HCT116 (cell line): Measurements from ENCODE around the gene EPHB4. TPM values are rescaled to one million over a fixed set of nuclear protein-coding genes. Genes with fewer than 3 reads are reported as not detected.

Experiments used
- ATAC-seq: fragments of 200-7000 bp; cut with Tn5 transposase; 2 replicates; pipeline ENCODE4 v1.9.1; 2020; ENCODE audit warnings: mild to moderate bottlenecking, moderate library complexity
- BruUV-seq: library from RNA; stranded (reverse); fragments of 400-500 nt; replicated peaks from 2 replicates; lab custom pipeline; 2021; lab: Mats Ljungman, UMichigan
- CTCF ChIA-PET: fragments of 300-600 bp; sonication (Branson Sonifier 250); formaldehyde crosslinking; loops from one replicate; lab custom pipeline; 2021; ENCODE audit warnings: antibody characterized with exemption; lab: Charles Lee
- POLR2A ChIA-PET: fragments of 300-600, 350-600 bp; sonication (Branson Sonifier 250); formaldehyde crosslinking; loops from one replicate; lab custom pipeline; 2021; ENCODE audit warnings: antibody characterized with exemption; lab: Charles Lee
- RAD21 ChIA-PET, 2 experiments: fragments of 300-600 bp; sonication (Branson Sonifier 250); formaldehyde crosslinking; loops; one replicate each; lab custom pipeline; 2023; ENCODE audit warnings: low total read pairs in 2 of 2; ENCODE audit not compliant: uncharacterized antibody in 2 of 2, unreplicated experiment in 2 of 2, low non-redundant PET in 1 of 2; lab: Charles Lee
- DNase-seq: peaks from one replicate; pipeline ENCODE4 v3.0.0-alpha.2; 2010; ENCODE audit warnings: low read depth, low spot score
- H2AFZ ChIP-seq: fragments of 200-600 bp; shearing (Covaris generic), sonication (generic); 2 replicates; pipeline ENCODE4 v1.6.1; 2017; ENCODE audit warnings: low read depth, mixed run types, mixed read lengths, antibody characterized with exemption, low read length; ENCODE audit not compliant: poor library complexity, severe bottlenecking
- H3K27ac ChIP-seq: 2 replicates; pipeline ENCODE4 v1.5.1; 2012; ENCODE audit warnings: low read depth, low read length
- H3K27me3 ChIP-seq: fragments of 200-600 bp; sonication (generic); 2 replicates; pipeline ENCODE4 v1.6.1; 2016; ENCODE audit warnings: mixed run types, low read length, mixed read lengths; ENCODE audit not compliant: insufficient read depth
- H3K36me3 ChIP-seq, 2 experiments: fragments of 200-500 bp in 1 of 2; fragments of 200-600 bp in 1 of 2; sonication (Bioruptor generic) in 1 of 2; sonication (generic) in 1 of 2; 2 replicates each; pipeline versions ENCODE4 v1.5.1 to v1.6.1; 2014 to 2016; ENCODE audit warnings: low read length in 2 of 2, inconsistent platforms in 1 of 2, mixed read lengths in 1 of 2, mixed run types in 1 of 2; ENCODE audit not compliant: insufficient read depth in 2 of 2, control insufficient read depth in 1 of 2
- H3K4me1 ChIP-seq, 2 experiments: fragments of 200-600 bp in 1 of 2; sonication (generic) in 1 of 2; 2 replicates each; pipeline versions ENCODE4 v1.5.1 to v1.6.1; 2012 to 2017; ENCODE audit warnings: low read length in 2 of 2, inconsistent platforms in 1 of 2, mild to moderate bottlenecking in 1 of 2, mixed read lengths in 1 of 2, mixed run types in 1 of 2, moderate library complexity in 1 of 2; ENCODE audit not compliant: insufficient read depth in 2 of 2, control insufficient read depth in 1 of 2
- H3K4me2 ChIP-seq: fragments of 200-600 bp; sonication (generic); 2 replicates; pipeline ENCODE4 v1.6.1; 2017; ENCODE audit warnings: mixed run types, low read length, mixed read lengths
- H3K4me3 ChIP-seq, 2 experiments: fragments of 200-600 bp in 1 of 2; sonication (generic) in 1 of 2; replicated peaks in 1 of 2; 2 replicates each; pipeline ENCODE4 v1.5.1; 2011 to 2016; ENCODE audit warnings: low read length in 2 of 2, control low read depth in 1 of 2, low read depth in 1 of 2, mild to moderate bottlenecking in 1 of 2, mixed read lengths in 1 of 2, mixed run types in 1 of 2
- H3K79me2 ChIP-seq: fragments of 200-600 bp; sonication (generic); 2 replicates; pipeline ENCODE4 v1.6.1; 2017; ENCODE audit warnings: mild to moderate bottlenecking, mixed run types, low read length, moderate library complexity, mixed read lengths; ENCODE audit not compliant: insufficient read depth
- H3K9ac ChIP-seq: fragments of 200-600 bp; sonication (generic); 2 replicates; pipeline ENCODE4 v1.6.1; 2016; ENCODE audit warnings: low read length, mixed read lengths
- H3K9me2 ChIP-seq: fragments of 200-600 bp; sonication (generic), shearing (Covaris generic); 2 replicates; pipeline ENCODE4 v1.6.1; 2017; ENCODE audit warnings: mixed run types, mild to moderate bottlenecking, moderate library complexity; ENCODE audit not compliant: insufficient read depth
- H3K9me3 ChIP-seq, 2 experiments: fragments of 200-500 bp in 1 of 2; fragments of 200-600 bp in 1 of 2; sonication (Bioruptor generic) in 1 of 2; sonication (generic) in 1 of 2; 2 replicates each; pipeline ENCODE4 v1.6.1; 2014 to 2017; ENCODE audit warnings: low read length in 2 of 2, mixed read lengths in 2 of 2, inconsistent platforms in 1 of 2, low read depth in 1 of 2, mild to moderate bottlenecking in 1 of 2, mixed run types in 1 of 2, moderate library complexity in 1 of 2; ENCODE audit not compliant: control insufficient read depth in 1 of 2, insufficient read depth in 1 of 2
- H4K20me1 ChIP-seq: fragments of 200-600 bp; sonication (generic), shearing (Covaris generic); 2 replicates; pipeline ENCODE4 v1.6.1; 2017; ENCODE audit warnings: mixed run types, mild to moderate bottlenecking, moderate library complexity; ENCODE audit not compliant: insufficient read depth
- EGR1 ChIP-seq: IDR thresholded peaks from 2 replicates; pipeline ENCODE4 v1.6.1; 2012; ENCODE audit warnings: low read depth
- POLR2A ChIP-seq: IDR thresholded peaks from 2 replicates; pipeline ENCODE4 v1.7.0; 2011; ENCODE audit warnings: borderline replicate concordance; ENCODE audit not compliant: insufficient read depth, insufficient read length; ENCODE audit errors: extremely low read depth
- RAD21 ChIP-seq: IDR thresholded peaks from 2 replicates; pipeline ENCODE4 v1.6.1; 2012; ENCODE audit warnings: low read depth, mild to moderate bottlenecking
- REST ChIP-seq: IDR thresholded peaks from 2 replicates; pipeline ENCODE4 v1.6.1; 2012; ENCODE audit warnings: low read depth
- intact Hi-C: fragments of 100-400 bp; cut with micrococcal nuclease; formaldehyde crosslinking; loops from 2 replicates; pipeline ENCODE4 v1.10.0; 2022
- total RNA-seq: library from RNA; stranded (reverse); gene quantifications from one replicate; pipeline ENCODE4 v1.2.1, GENCODE V29; 2021; ENCODE audit not compliant: unreplicated experiment

The EPHB4 gene
- total RNA-seq, 1 experiment from 2014 or later, result 61.1 TPM

- TF ChIP-seq REST (no peak), EGR1 (peak; percentile 62; the same call in 1 of the 2 replicates)
Measured at GRCh38 chr7:100793806-100794660, 33.3 kb downstream of the EPHB4 start (continued).

DNA sequence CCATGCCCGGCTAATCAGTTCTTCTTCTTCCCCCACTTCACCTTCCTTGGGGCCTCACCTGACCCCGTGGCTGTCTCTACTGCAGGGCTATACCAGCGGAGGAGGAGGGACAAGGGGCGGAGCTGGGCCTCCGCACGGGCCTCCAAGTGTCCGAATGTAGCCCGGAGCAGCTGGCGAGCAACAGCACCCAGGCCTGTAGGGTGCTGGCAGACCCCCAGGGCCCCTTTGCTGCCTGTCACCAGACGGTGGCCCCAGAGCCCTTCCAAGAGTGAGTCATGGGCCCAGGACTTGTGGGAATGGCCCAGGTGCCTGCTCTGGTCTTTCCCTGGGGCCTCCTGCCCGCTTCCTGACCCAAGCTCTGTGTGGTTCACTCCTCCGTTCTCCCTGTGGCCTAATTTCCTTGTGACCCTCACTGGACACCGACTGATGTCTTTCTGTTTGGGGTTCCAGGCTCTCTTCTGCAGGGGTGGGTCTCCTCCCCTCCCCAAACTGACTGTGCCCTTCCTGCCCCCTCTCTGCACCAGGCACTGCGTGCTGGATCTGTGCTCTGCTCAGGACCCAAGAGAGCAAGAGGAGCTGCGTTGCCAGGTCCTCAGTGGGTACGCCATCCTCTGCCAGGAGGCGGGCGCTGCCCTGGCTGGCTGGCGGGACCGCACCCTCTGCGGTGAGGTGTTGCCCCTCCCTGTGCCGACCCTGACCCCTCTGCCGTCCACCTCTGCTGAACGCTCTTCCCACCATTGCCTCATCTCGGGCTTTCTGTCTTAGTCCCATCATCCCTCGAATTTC, 35.2 kb downstream of the EPHB4 start:
- CTCF ChIA-PET, result no interaction called here
- intact Hi-C loops, result no loop called here
- Histone ChIP-seq H4K20me1 (no peaks in the 10 kb centered on the region), H3K27ac (no peak overlapping the region; the same call in 1 of the 2 replicates), H3K9me3 (no peaks in the 10 kb centered on the region), H3K4me2 (no peak overlapping the region), H3K9ac (no peak overlapping the region)
- TF ChIP-seq RAD21 (peak; percentile 16; the same call in 1 of the 2 replicates), POLR2A (no peak)
- TF ChIP-seq, all 23 proteins: peak for 1
- Histone ChIP-seq H3K36me3 (no peaks in the 10 kb centered on the region), H2AFZ (no peak overlapping the region), H3K9me2 (no peaks in the 10 kb centered on the region), H3K27me3 (no peaks in the 10 kb centered on the region), H3K4me3 (no peak overlapping the region), H3K79me2 (no peaks in the 10 kb centered on the region), H3K4me1 (peaks cover 30 to 32% of the 10 kb centered on the region in 2 experiments)
- POLR2A ChIA-PET, result no interaction called here
- RAD21 ChIA-PET, result no interaction called here
- BruUV-seq, result no TSS peak
- ATAC-seq (no peak), DNase-seq (no peak)
